Endometrium (tissue), 2 donors: Measurements from ENCODE around the gene ATAT1.
"Not testable (repeated sequence)": the region's sequence is repeated elsewhere in the genome, so short reads cannot be mapped to it uniquely, and the experiment has no call there.

ENCODE experiments used
- FAIRE-seq: peaks from 2 replicates; lab custom pipeline; 2012; peaks lifted over from hg19 to GRCh38; lab: Jason Lieb, UNC
- donor health status: control.
- donor health status: control.

ATAT1 gene

GRCh38 chr6:30626484-30627366 is at the start of gene ATAT1:
ATAT1 (plus strand) TSS chr6:30626874.
- no peak for FAIRE-seq

GRCh38 chr6:30578051-30578450 is 48.6 kb upstream of the ATAT1 start:
- no peak for FAIRE-seq

- no peak for FAIRE-seq
Measured at GRCh38 chr6:30583921-30584320, 42.8 kb upstream of the ATAT1 start.

DNA sequence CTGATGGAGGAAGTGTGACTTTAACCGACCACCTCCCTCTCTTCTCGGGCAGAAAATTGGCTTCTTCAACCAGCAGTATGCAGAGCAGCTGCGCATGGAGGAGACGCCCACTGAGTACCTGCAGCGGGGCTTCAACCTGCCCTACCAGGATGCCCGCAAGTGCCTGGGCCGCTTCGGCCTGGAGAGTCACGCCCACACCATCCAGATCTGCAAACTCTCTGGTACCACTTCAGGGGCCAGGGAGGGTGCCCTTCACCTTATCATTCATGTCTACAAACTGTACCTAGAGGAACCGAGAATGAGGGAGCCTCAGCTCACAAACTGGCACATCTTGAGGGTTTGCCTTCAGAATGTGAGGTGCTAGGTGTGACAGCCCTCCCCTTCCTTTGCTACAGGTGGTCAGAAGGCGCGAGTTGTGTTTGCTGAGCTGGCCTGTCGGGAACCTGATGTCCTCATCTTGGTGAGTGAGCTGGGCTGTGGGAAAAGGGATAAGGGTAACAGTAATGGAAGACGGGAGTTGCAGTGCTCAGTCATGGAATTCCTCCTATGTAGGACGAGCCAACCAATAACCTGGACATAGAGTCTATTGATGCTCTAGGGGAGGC is 36.8 kb upstream of the ATAT1 start:
- FAIRE-seq: no peak

DNA sequence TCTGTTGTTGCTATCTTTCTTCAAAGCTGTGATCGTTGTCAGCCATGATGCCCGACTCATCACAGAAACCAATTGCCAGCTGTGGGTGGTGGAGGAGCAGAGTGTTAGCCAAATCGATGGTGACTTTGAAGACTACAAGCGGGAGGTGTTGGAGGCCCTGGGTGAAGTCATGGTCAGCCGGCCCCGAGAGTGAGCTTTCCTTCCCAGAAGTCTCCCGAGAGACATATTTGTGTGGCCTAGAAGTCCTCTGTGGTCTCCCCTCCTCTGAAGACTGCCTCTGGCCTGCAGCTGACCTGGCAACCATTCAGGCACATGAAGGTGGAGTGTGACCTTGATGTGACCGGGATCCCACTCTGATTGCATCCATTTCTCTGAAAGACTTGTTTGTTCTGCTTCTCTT is 36.2 kb upstream of the ATAT1 start:
- no peak for FAIRE-seq

GRCh38 chr6:30591008-30591407 is 35.7 kb upstream of the ATAT1 start:
- FAIRE-seq: no peak

DNA sequence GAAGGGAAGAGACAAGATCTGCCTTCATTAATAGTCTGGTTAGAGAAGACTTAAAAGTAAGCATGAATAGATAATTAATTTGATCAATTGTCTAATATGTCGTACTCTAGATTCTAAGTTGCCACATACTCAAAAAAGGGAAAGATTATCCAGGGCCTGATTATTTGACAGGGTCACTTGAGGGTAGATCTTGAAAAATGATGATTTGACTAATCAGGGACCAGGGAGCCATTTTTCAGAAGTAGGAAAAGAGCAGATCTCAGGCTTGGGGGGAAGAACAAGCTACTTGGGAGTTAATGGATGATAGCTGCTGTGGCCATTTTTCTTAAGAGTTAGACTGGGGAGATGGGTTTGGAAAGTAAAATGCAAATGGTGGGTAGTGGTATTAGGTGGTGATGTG is 34.4 kb upstream of the ATAT1 start:
- FAIRE-seq: no peak

GRCh38 chr6:30597315-30598144 is 29.1 kb upstream of the ATAT1 start:
- FAIRE-seq: not testable (repeated sequence)

- no peak for FAIRE-seq
Measured at GRCh38 chr6:30598912-30599624, 27.6 kb upstream of the ATAT1 start.

- FAIRE-seq: no peak
Measured at GRCh38 chr6:30599625-30600324, 26.9 kb upstream of the ATAT1 start.

GRCh38 chr6:30600451-30600961 is 26.2 kb upstream of the ATAT1 start:
- FAIRE-seq: no peak

- no peak for FAIRE-seq
Measured at GRCh38 chr6:30601436-30601814, 25.2 kb upstream of the ATAT1 start.

DNA sequence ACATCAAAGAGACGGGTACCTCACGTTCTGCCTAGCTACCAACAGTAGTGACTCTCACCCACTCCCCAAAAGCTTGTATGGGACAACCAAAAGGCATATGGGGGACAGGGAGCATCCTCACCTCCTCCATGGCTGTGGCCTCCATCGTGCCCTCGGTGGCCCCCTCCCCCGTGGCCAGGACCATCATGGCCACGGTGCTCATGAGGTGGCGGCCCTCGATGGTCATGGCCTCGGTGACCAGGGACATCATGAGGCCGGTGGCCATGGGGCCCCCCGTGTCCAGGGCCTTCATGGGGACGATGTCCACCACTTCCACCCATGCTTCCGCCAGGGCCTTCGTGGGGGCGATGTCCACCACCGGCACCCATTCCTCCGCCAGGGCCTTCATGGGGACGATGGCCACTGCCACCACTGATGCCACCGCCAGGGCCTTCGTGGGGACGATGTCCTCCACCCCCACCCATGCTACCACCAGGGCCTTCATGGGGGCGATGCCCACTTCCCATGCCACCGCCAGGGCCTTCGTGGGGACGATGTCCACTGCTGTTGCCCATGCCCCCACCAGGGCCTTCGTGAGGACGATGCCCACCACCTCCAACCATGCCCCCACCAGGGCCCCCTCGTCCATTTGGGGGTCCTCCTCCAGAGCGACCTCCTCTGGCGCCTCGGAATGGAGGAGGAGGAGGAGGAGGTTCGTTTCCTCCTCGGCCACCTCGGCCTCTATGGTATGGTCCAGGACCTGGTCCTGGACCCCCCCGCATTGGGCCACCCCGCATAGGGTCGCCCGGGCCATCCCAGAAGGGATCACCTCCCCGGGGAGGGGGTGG is 24.6 kb upstream of the ATAT1 start:
- FAIRE-seq: no peak

GRCh38 chr6:30603961-30604360 is 22.7 kb upstream of the ATAT1 start:
- FAIRE-seq: no peak

- FAIRE-seq: no peak
Measured at GRCh38 chr6:30610065-30610464, 16.6 kb upstream of the ATAT1 start.

DNA sequence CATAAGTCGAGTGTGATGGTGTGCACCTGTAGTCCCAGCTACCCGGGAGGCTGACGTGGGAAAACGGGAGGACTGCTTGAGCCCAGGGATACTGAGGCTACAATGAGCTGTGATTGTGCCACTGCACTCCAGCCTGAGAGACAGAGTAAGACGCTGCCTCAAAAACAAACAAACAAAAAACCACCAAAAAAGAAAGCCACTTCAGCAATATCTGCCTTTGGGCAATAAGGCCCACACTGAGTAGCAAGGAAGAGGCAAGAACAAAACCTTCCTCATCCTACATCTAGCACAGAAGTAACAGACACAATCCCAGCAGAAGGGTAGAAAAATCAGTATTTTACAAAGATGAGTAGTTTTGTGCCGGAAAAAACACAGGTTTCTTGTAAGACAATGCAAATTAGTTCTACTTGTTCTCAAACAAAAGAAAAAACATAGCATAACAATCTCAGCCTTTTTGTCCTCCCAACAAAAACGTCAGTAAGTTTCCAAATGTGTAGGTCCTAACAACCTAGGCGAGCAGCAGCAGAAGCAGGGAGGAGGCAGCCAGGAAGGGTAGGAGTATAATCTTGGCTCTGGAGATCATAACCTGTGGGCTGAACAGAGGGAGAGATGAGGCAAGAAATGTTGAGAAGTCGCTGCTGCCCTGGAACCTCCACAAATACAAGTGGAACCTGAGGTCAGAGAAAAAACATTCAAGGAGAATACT is 15.4 kb upstream of the ATAT1 start:
- FAIRE-seq: no peak

- no peak for FAIRE-seq
Measured at GRCh38 chr6:30611856-30612194, 14.8 kb upstream of the ATAT1 start.

DNA sequence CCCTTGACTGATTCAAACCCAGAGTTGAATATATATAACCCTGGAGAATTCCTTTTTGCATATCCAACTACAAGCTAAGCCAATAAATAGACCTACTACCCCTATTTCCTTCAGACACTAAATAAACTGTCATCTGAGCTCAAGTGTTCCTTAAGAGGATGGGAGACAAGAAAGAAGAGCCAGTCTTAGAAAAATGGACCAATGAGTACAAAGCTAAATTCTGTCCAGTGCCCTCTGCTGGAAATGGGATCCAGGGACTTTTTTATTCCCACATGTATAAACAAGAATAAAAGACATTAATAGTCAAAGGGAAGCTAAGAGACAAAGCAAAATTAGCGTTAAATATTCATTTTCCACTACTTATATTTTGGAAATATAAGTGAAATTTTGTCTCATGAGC is 14.5 kb upstream of the ATAT1 start:
- peak; percentile 59 for FAIRE-seq

DNA sequence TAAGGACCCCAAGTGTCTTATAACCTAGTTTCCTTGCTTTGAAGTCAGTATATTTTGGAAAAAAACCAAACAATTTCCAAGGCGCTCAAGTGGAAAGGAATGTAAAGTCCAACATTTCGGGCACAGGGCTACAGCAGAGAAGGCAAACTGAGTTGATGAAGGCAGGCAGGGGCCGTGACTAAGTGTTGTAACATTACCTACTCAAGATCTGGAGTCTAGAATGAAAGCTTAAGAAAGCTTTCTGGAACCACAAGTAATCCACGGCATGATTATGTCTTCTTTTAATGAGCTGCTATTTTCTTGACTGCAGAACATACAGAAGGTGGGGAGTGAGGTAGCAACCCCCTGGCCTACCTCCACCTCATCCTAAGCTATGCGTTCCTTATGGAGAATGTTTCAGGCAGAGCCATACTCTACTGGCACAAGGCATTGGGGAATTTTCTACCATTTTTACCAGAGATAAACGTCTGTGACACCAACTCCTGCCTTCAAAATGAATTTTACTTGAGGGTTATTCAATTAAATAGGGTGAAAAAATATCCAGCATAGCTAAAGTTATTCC is 13.9 kb upstream of the ATAT1 start:
- no peak for FAIRE-seq
